HG03066 (cell line): Measurements from ENCODE around the gene ZNF622.

Experiments
- ATAC-seq: cut with Tn5 transposase; IDR thresholded peaks from one replicate; pipeline ENCODE4 v1.9.1; 2021; ENCODE audit warnings: low read depth; ENCODE audit not compliant: unreplicated experiment

Gene ZNF622

GRCh38 chr5:16465544-16466432, at the start of gene ZNF622:
ZNF622 (minus strand) TSS chr5:16465800; CDS start chr5:16465665, 135 bp downstream.
- ATAC-seq, result peak; percentile 82

GRCh38 chr5:16510098-16510497, 44.5 kb upstream of the ZNF622 start:
- ATAC-seq, result no peak

GRCh38 chr5:16508730-16509531, 43.3 kb upstream of the ZNF622 start:
- no peak for ATAC-seq

GRCh38 chr5:16507716-16508115, 42.1 kb upstream of the ZNF622 start:
- ATAC-seq, result no peak

- no peak for ATAC-seq
These were observed 40.3 kb upstream of the ZNF622 start for GRCh38 chr5:16505904-16506303.

- ATAC-seq, result no peak
These were observed 39.7 kb upstream of the ZNF622 start for GRCh38 chr5:16505140-16505891.

- no peak for ATAC-seq
These were observed 39.0 kb upstream of the ZNF622 start for GRCh38 chr5:16504571-16504970.

GRCh38 chr5:16502866-16503265, 37.3 kb upstream of the ZNF622 start:
- ATAC-seq, result no peak

GRCh38 chr5:16500024-16500423, 34.4 kb upstream of the ZNF622 start:
- ATAC-seq, result no peak

- no peak for ATAC-seq
These were observed 31.9 kb upstream of the ZNF622 start for GRCh38 chr5:16497546-16497945.

GRCh38 chr5:16493261-16493660, 27.7 kb upstream of the ZNF622 start:
- ATAC-seq, result no peak

- ATAC-seq, result no peak
These were observed 27.0 kb upstream of the ZNF622 start for GRCh38 chr5:16492398-16493140.

- ATAC-seq, result no peak
These were observed 25.3 kb upstream of the ZNF622 start for GRCh38 chr5:16490911-16491310.

- ATAC-seq, result peak; percentile 62
These were observed 23.8 kb upstream of the ZNF622 start for GRCh38 chr5:16489322-16489791.

- ATAC-seq, result no peak
These were observed 21.9 kb upstream of the ZNF622 start for GRCh38 chr5:16487456-16487855.

GRCh38 chr5:16486711-16487111, 21.1 kb upstream of the ZNF622 start:
- ATAC-seq, result no peak

GRCh38 chr5:16485656-16486055, 20.1 kb upstream of the ZNF622 start:
- no peak for ATAC-seq

- ATAC-seq, result no peak
These were observed 18.5 kb upstream of the ZNF622 start for GRCh38 chr5:16484081-16484480.

- ATAC-seq, result no peak
These were observed 17.8 kb upstream of the ZNF622 start for GRCh38 chr5:16483361-16483760.

GRCh38 chr5:16482891-16483290, 17.3 kb upstream of the ZNF622 start:
- no peak for ATAC-seq
